CD4-positive, alpha-beta T cell (primary cell): ENCODE results near the gene ERF. TPM values are rescaled to one million over a fixed set of nuclear protein-coding genes. Genes with fewer than 3 reads are reported as not detected.
A peak's percentile ranks its signal among the peaks of the same experiment; 100 is the strongest.

Experiments
- ATAC-seq: fragments of 200-7000 bp; cut with Tn5 transposase; one replicate; pipeline ENCODE4 v1.10.0; 2022; ENCODE audit warnings: mild to moderate bottlenecking; ENCODE audit not compliant: poor library complexity
- CTCF ChIA-PET: fragments of 350-600 bp; sonication (Branson Sonifier 250); formaldehyde crosslinking; loops from one replicate; lab custom pipeline; 2021; ENCODE audit warnings: antibody characterized with exemption, inconsistent platforms; lab: Charles Lee
- POLR2A ChIA-PET: fragments of 350-600 bp; sonication (Branson Sonifier 250); formaldehyde crosslinking; loops from one replicate; lab custom pipeline; 2021; ENCODE audit warnings: antibody characterized with exemption, inconsistent platforms; lab: Charles Lee
- DNase-seq, 14 experiments: peaks; one replicate each; pipeline ENCODE4 v3.0.0-alpha.2; 2013 to 2020; ENCODE audit warnings: mixed read lengths in 2 of 14
- H3K27ac ChIP-seq, 2 donors: one replicate each; pipeline versions ENCODE4 v1.5.1 to v1.7.0; 2013; ENCODE audit warnings: low read length in 2 of 2, low read depth in 1 of 2, mild to moderate bottlenecking in 1 of 2
- H3K27me3 ChIP-seq, 2 experiments: 1 replicate in 1 of 2; 2 replicates in 1 of 2; pipeline versions ENCODE4 v1.6.1 to v1.7.0; 2013; ENCODE audit warnings: low read length in 2 of 2, control low read depth in 1 of 2, mild to moderate bottlenecking in 1 of 2, moderate library complexity in 1 of 2; ENCODE audit not compliant: insufficient read depth in 2 of 2, control insufficient read depth in 1 of 2
- H3K36me3 ChIP-seq: one replicate; pipeline ENCODE4 v1.6.1; 2013; ENCODE audit warnings: low read length, control low read depth; ENCODE audit not compliant: insufficient read depth
- H3K4me1 ChIP-seq: one replicate; pipeline ENCODE4 v1.6.1; 2013; ENCODE audit warnings: low read length, control low read depth; ENCODE audit not compliant: insufficient read depth
- H3K4me3 ChIP-seq: one replicate; pipeline ENCODE4 v1.5.1; 2013; ENCODE audit warnings: mild to moderate bottlenecking, low read length, moderate library complexity
- H3K9me3 ChIP-seq, 2 experiments: 1 replicate in 1 of 2; 2 replicates in 1 of 2; pipeline versions ENCODE4 v1.6.1 to v1.7.0; 2013; ENCODE audit warnings: low read length in 2 of 2, mild to moderate bottlenecking in 2 of 2, control low read depth in 1 of 2, moderate library complexity in 1 of 2; ENCODE audit not compliant: control insufficient read depth in 1 of 2, insufficient read depth in 1 of 2
- H3K27ac Mint-ChIP-seq: one replicate; pipeline ENCODE4 v1.8.0; 2020; ENCODE audit warnings: mixed read lengths
- H3K27me3 Mint-ChIP-seq: one replicate; pipeline ENCODE4 v1.8.0; 2021; ENCODE audit warnings: mixed read lengths
- H3K36me3 Mint-ChIP-seq: one replicate; pipeline ENCODE4 v1.8.0; 2021; ENCODE audit warnings: low read depth, mixed read lengths
- H3K4me1 Mint-ChIP-seq: one replicate; pipeline ENCODE4 v1.8.0; 2021; ENCODE audit warnings: low read depth, mixed read lengths
- H3K4me3 Mint-ChIP-seq: one replicate; pipeline ENCODE4 v1.8.0; 2020; ENCODE audit warnings: mild to moderate bottlenecking, mixed read lengths
- H3K9me3 Mint-ChIP-seq: one replicate; pipeline ENCODE4 v1.8.0; 2020; ENCODE audit warnings: mixed read lengths
- CTCF ChIP-seq: fragments of 200-600 bp; IDR thresholded peaks from one replicate; pipeline ENCODE4 v1.8.0; 2022; ENCODE audit warnings: antibody characterized with exemption, mild to moderate bottlenecking
- intact Hi-C, 2 experiments: fragments of 100-400 bp; cut with DNase I in 1 of 2; cut with micrococcal nuclease in 1 of 2; formaldehyde crosslinking; loops; one replicate each; pipeline versions ENCODE4 v1.15.1 to v1.9.0; 2023 to 2025; cut with DNase I, micrococcal nuclease
- total RNA-seq, 174 experiments: library from RNA in 2 of 174; stranded (reverse) in 2 of 174; gene quantifications; one replicate each; pipeline ENCODE4 v1.2.3 and lab custom pipeline; 2021 to 2026

Gene ERF
- total RNA-seq, 2 experiments from 2014 or later, result 105 to 113 TPM

GRCh38 chr19:42270346-42271044 is 15.6 kb upstream of the ERF start:
- peaks cover 31% of the 10 kb centered on the region for H3K4me1 Mint-ChIP-seq
- H3K4me3 Mint-ChIP-seq, result peak overlapping the region; percentile 92
- H3K27ac Mint-ChIP-seq, result no peak overlapping the region
- H3K9me3 Mint-ChIP-seq, result no peaks in the 10 kb centered on the region
- H3K36me3 Mint-ChIP-seq, result peaks cover 30% of the 10 kb centered on the region
- H3K27me3 Mint-ChIP-seq, result no peaks in the 10 kb centered on the region
- Histone ChIP-seq H3K36me3 (peaks cover 35% of the 10 kb centered on the region), H3K4me3 (peak overlapping the region; percentile 65), H3K4me1 (peaks cover 51% of the 10 kb centered on the region), H3K27ac (peak overlapping the region; percentile 91 to 93), H3K27me3 (no peaks in the 10 kb centered on the region), H3K9me3 (no peaks in the 10 kb centered on the region)
- no peak for TF ChIP-seq CTCF
- CTCF ChIA-PET, result interaction anchor here (0.9 to 3.2 kb wide), 5 partner anchors 9 to 26 kb away, joined by 3 to 27 read pairs (median 4); no protein-coding TSS in a partner anchor
- peak in 13 of 14 experiments; percentile 33 to 92 (median 63) for DNase-seq
- ATAC-seq, result peak; percentile 25
- intact Hi-C loops, result no loop called here
- POLR2A ChIA-PET, result interaction anchor here (0.6 to 4.4 kb wide), 12 partner anchors 9 to 891 kb away, joined by 3 to 59 read pairs (median 6); partner anchors contain the start of genes ERF, GSK3A, PAFAH1B3 and PRR19

GRCh38 chr19:42269478-42270345 is 14.8 kb upstream of the ERF start:
- Histone ChIP-seq H3K9me3 (no peaks in the 10 kb centered on the region), H3K4me1 (peaks cover 44% of the 10 kb centered on the region), H3K27me3 (no peaks in the 10 kb centered on the region), H3K4me3 (peak overlapping the region; percentile 65), H3K36me3 (peaks cover 28% of the 10 kb centered on the region), H3K27ac (peak overlapping the region; percentile 91 to 93)
- Mint-ChIP-seq H3K4me1 (peaks cover 24% of the 10 kb centered on the region), H3K9me3 (no peaks in the 10 kb centered on the region), H3K27ac (no peak overlapping the region), H3K4me3 (peak overlapping the region; percentile 92), H3K36me3 (peaks cover 24% of the 10 kb centered on the region), H3K27me3 (no peaks in the 10 kb centered on the region)
- ChIA-PET POLR2A (interaction anchor here (1.1 to 4.4 kb wide), 11 partner anchors 10 to 193 kb away, joined by 3 to 59 read pairs (median 6); partner anchors contain the start of genes ERF, GSK3A, PAFAH1B3 and PRR19), CTCF (interaction anchor here (1.1 to 3.2 kb wide), 4 partner anchors 10 to 27 kb away, joined by 3 to 27 read pairs (median 8); no protein-coding TSS in a partner anchor)
- peak in 2 of 14 experiments; percentile 6 to 51 for DNase-seq
- ATAC-seq, result no peak
- no peak for TF ChIP-seq CTCF
- intact Hi-C loops, result no loop called here
